ENCODE results near the gene PLXNA2. TPM values are rescaled to one million over a fixed set of nuclear protein-coding genes. Genes with fewer than 3 reads are reported as not detected.
A peak's percentile ranks its signal among the peaks of the same experiment; 100 is the strongest.

PLXNA2 gene
- total RNA-seq, 1 donor from 2014 or later: 17.7 TPM

- H4K20me1 ChIP-seq (ENCODE audit: insufficient read depth, low read length): no peaks in the 10 kb centered on the region
- H3K27me3 Mint-ChIP-seq (ENCODE audit: low read depth, unreplicated experiment): no peaks in the 10 kb centered on the region
- H3K27ac Mint-ChIP-seq (ENCODE audit: unreplicated experiment): no peak overlapping the region
- no peak overlapping the region for H3K9ac ChIP-seq (ENCODE audit: low read length)
- H3K9me3 ChIP-seq (ENCODE audit: insufficient read depth, low read depth, low read length): no peaks in the 10 kb centered on the region
- H3K4me1 ChIP-seq (ENCODE audit: insufficient read depth, low read length): peaks cover 24% of the 10 kb centered on the region
- H3K27me3 ChIP-seq (ENCODE audit: insufficient read depth, low read length): no peaks in the 10 kb centered on the region
- DNase-seq (ENCODE audit: low read depth) (no peak), FAIRE-seq (no peak)
- H3K4me3 ChIP-seq (ENCODE audit: insufficient read depth, low read depth, low read length): no peak overlapping the region
- H3K4me1 Mint-ChIP-seq (ENCODE audit: low read depth, unreplicated experiment): peaks cover 14% of the 10 kb centered on the region
- no peak overlapping the region for H3K4me2 ChIP-seq (ENCODE audit: low read length)
- H3K9me3 Mint-ChIP-seq (ENCODE audit: unreplicated experiment): no peaks in the 10 kb centered on the region
- no peaks in the 10 kb centered on the region for H3K36me3 ChIP-seq (ENCODE audit: insufficient read depth, low read length)
- H3K79me2 ChIP-seq (ENCODE audit: insufficient read depth, low read length): no peaks in the 10 kb centered on the region
- TF ChIP-seq CTCF (IDR thresholded peaks at IDR 0.05; ENCODE audit: insufficient read depth, low read depth, low read length) (no peak), EZH2 (IDR thresholded peaks at IDR 0.05; ENCODE audit: insufficient read depth, low read length) (no peak)
- H2AFZ ChIP-seq (ENCODE audit: low read depth, low read length): no peak overlapping the region
- no peaks in the 10 kb centered on the region for H3K36me3 Mint-ChIP-seq (ENCODE audit: low read depth, unreplicated experiment)
- H3K27ac ChIP-seq (ENCODE audit: low read depth, low read length): no peak overlapping the region
- no peak overlapping the region for H3K4me3 Mint-ChIP-seq (ENCODE audit: unreplicated experiment)
These were observed 45.9 kb downstream of the PLXNA2 start for GRCh38 chr1:208198236-208198635.

GRCh38 chr1:208194944-208195343 is 49.2 kb downstream of the PLXNA2 start:
- Histone ChIP-seq H2AFZ (ENCODE audit: low read depth, low read length) (no peak overlapping the region), H4K20me1 (ENCODE audit: insufficient read depth, low read length) (no peaks in the 10 kb centered on the region), H3K27me3 (ENCODE audit: insufficient read depth, low read length) (no peaks in the 10 kb centered on the region), H3K36me3 (ENCODE audit: insufficient read depth, low read length) (no peaks in the 10 kb centered on the region), H3K9ac (ENCODE audit: low read length) (no peak overlapping the region), H3K4me1 (ENCODE audit: insufficient read depth, low read length) (no peaks in the 10 kb centered on the region), H3K9me3 (ENCODE audit: insufficient read depth, low read depth, low read length) (no peaks in the 10 kb centered on the region), H3K4me2 (ENCODE audit: low read length) (no peak overlapping the region), H3K4me3 (ENCODE audit: insufficient read depth, low read depth, low read length) (no peak overlapping the region), H3K27ac (ENCODE audit: low read depth, low read length) (no peak overlapping the region), H3K79me2 (ENCODE audit: insufficient read depth, low read length) (no peaks in the 10 kb centered on the region)
- H3K36me3 Mint-ChIP-seq (ENCODE audit: low read depth, unreplicated experiment): no peaks in the 10 kb centered on the region
- peaks cover 4% of the 10 kb centered on the region for H3K27me3 Mint-ChIP-seq (ENCODE audit: low read depth, unreplicated experiment)
- no peak overlapping the region for H3K4me3 Mint-ChIP-seq (ENCODE audit: unreplicated experiment)
- peaks cover 2% of the 10 kb centered on the region for H3K4me1 Mint-ChIP-seq (ENCODE audit: low read depth, unreplicated experiment)
- peak overlapping the region; percentile 27 for H3K27ac Mint-ChIP-seq (ENCODE audit: unreplicated experiment)
- TF ChIP-seq CTCF (IDR thresholded peaks at IDR 0.05; ENCODE audit: insufficient read depth, low read depth, low read length): no peak
- no peak for TF ChIP-seq EZH2 (IDR thresholded peaks at IDR 0.05; ENCODE audit: insufficient read depth, low read length)
- DNase-seq (ENCODE audit: low read depth): no peak
- H3K9me3 Mint-ChIP-seq (ENCODE audit: unreplicated experiment): no peaks in the 10 kb centered on the region
- no peak for FAIRE-seq

GRCh38 chr1:208192995-208193394 is 51.2 kb downstream of the PLXNA2 start:
- Histone ChIP-seq H3K9ac (ENCODE audit: low read length) (no peak overlapping the region), H3K4me1 (ENCODE audit: insufficient read depth, low read length) (no peaks in the 10 kb centered on the region), H3K79me2 (ENCODE audit: insufficient read depth, low read length) (no peaks in the 10 kb centered on the region), H3K36me3 (ENCODE audit: insufficient read depth, low read length) (no peaks in the 10 kb centered on the region), H3K4me2 (ENCODE audit: low read length) (no peak overlapping the region), H3K9me3 (ENCODE audit: insufficient read depth, low read depth, low read length) (no peaks in the 10 kb centered on the region), H4K20me1 (ENCODE audit: insufficient read depth, low read length) (no peaks in the 10 kb centered on the region), H2AFZ (ENCODE audit: low read depth, low read length) (no peak overlapping the region), H3K27ac (ENCODE audit: low read depth, low read length) (no peak overlapping the region), H3K4me3 (ENCODE audit: insufficient read depth, low read depth, low read length) (no peak overlapping the region), H3K27me3 (ENCODE audit: insufficient read depth, low read length) (no peaks in the 10 kb centered on the region)
- Mint-ChIP-seq H3K27me3 (ENCODE audit: low read depth, unreplicated experiment) (peaks cover 4% of the 10 kb centered on the region), H3K4me1 (ENCODE audit: low read depth, unreplicated experiment) (peaks cover 13% of the 10 kb centered on the region), H3K27ac (ENCODE audit: unreplicated experiment) (no peak overlapping the region), H3K4me3 (ENCODE audit: unreplicated experiment) (no peak overlapping the region), H3K9me3 (ENCODE audit: unreplicated experiment) (no peaks in the 10 kb centered on the region), H3K36me3 (ENCODE audit: low read depth, unreplicated experiment) (no peaks in the 10 kb centered on the region)
- no peak for DNase-seq (ENCODE audit: low read depth)
- no peak for FAIRE-seq
- TF ChIP-seq CTCF (IDR thresholded peaks at IDR 0.05; ENCODE audit: insufficient read depth, low read depth, low read length) (no peak), EZH2 (IDR thresholded peaks at IDR 0.05; ENCODE audit: insufficient read depth, low read length) (no peak)

All from astrocyte (in vitro differentiated cells and primary cell).